ENCODE data around the gene TEX264.

The TEX264 gene

GRCh38 chr3:51675201-51675611 lies 4.2 kb downstream of the TEX264 start:
- ATAC-seq = peak; percentile 56 to 63

DNA sequence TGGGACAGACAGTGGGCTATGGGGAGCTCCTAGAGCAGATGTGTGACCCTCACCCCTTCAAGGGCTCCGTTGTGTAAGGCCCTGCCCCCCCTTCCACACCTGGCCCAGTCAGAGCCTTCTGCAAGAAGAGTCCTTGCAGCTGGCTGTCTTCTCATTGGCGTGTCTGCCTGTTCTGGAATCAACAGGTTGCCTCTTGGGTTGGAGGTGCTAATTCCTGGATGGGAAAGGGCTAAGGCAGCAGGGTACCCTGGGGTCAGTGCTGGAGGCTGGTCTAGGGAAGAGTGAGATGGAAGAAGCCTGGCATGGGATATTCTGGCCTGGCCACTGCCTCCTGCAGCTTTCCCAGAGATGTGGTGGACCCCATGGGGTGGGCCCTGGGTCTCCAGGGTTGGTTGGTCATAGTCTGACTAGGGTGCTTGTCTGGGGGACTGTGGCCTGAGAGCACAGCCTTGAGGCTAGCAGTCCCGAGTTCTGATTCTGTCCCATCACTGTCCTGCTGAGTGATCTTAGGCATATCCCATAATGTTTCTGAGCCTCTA lies 5.1 kb downstream of the TEX264 start:
- ATAC-seq = no peak

DNA sequence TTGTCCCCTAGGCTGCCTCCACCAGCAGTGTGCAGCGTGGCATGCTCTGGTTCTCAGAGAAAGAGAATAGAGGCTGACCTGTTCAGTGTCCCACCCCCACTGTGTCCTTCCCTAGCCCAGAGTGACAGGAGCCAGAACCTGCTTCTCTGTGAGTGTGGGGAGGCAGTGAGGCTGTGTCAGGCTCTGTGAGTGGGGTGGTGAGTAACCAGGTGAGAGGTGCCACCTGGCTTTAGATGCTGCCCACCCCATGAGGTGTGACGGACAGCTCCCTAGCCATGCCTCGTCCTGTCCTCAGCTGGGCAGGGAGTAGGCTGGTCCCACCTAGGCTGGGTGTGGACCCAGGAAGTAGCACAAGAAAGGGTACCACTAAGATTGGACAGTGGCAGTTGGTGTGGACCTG lies 6.3 kb downstream of the TEX264 start:
- ATAC-seq = no peak

DNA sequence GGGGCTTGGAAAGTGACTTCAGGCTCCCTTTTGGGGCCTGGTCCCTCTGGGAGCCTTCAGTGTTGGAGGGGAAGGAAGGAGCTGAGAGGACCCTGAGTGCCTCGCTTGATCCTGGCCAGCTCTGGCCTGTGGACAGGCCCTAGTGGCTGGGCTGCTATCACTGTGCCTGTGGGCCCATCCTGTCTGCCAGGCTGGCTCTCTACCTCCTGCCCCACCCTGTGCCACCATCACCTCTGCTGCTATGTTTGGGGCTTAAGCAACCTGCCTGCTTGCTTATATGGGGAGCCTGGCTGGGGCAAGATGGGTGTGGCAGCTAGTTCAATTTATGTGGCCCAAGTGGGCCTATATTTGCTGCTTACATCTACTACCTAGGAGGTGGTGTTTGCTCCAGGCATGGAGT lies 7.1 kb downstream of the TEX264 start:
- no peak for ATAC-seq

GRCh38 chr3:51678641-51679040 lies 7.6 kb downstream of the TEX264 start:
- ATAC-seq = no peak

- no peak for ATAC-seq
Observed at GRCh38 chr3:51679318-51679717, 8.3 kb downstream of the TEX264 start.

GRCh38 chr3:51679777-51680176 lies 8.7 kb downstream of the TEX264 start:
- ATAC-seq = no peak

DNA sequence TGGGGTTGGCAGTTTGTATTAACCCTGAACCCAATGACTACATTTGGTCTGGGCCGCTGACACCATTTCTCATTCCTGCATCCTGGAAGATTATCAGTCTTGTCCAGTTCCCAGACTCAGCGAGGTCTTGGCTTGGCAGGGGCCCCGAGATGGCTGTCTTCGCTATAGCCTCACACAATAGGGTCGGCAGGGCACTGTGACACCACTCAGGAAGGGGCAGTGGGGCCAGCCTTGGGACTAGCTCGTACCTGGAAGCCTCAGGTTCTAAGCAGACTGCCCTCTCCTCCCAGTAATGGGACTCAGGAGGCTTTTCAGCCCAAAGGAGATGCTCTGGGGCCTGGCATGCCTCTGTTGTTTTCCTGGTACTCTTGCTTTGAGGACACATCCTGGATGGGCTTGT lies 9.1 kb downstream of the TEX264 start:
- ATAC-seq = no peak

DNA sequence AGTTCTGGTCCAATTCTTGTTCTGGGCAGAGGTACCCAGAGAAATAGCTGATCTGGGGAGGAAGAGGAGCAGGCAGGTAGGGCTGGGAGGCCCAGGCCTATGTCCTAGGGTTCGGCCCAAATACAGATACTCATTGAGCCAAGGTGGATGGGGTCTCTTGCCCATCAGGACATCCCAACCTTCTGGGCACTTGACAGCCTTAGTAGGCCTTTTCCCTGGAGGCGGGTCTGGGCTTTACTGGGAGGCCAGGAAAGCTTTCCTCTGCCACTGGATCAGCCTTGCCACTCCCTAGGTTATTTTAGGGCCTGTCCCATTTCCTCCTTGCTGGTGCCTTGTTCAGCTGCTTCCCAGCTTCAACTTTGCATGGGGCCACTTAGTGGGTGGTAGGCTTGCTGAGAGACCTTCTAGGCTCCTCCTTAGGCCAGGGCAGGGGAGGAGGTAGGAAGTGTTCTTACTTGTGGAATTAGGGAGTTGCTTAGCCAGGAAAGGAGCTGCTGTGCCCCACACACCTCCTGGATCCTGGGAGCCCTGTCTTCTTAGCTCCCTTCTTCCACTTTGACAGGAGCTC lies 9.7 kb downstream of the TEX264 start:
- ATAC-seq = no peak

DNA sequence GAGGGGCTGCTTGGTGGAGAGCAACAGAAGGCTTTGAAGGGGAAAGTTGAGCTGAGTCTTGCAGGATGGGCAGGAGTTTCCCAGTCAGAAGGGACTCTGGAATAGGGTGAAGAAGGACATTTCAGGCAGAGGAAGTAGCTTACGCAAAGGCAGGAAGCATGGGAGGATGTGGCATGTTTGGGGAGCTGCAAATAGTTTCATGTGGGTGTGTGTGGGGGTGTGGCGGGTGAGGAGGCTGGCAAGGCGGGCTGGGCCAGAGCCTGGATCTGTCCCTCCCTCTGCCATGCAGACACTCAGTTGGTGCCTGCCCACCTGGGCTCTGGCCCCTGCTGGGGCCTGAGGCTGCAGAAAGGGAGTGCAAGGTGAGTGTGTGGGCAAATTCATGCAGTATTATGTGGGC lies 10.4 kb downstream of the TEX264 start:
- ATAC-seq = no peak

GRCh38 chr3:51682079-51682478 lies 11.0 kb downstream of the TEX264 start:
- peak; percentile 75 to 77 for ATAC-seq

DNA sequence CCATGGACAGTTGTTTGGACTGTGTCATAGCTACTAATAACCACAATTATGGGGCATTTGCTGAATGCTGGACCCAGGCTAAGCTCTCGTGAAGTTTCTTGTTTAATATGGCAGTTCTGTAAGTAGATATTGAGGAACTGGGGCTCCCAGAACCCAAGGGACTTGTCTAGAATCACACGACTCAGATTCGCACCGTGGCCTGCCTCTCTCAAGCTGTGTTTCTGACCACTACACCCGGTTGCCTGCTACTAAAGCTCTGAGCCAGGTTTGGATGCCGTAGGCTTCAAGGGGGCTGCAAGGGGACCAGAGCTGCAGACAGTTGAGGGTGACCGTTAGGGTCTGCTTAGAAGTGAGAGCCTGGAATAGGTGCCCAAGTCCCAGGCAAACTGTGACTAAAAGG lies 11.5 kb downstream of the TEX264 start:
- no peak for ATAC-seq

DNA sequence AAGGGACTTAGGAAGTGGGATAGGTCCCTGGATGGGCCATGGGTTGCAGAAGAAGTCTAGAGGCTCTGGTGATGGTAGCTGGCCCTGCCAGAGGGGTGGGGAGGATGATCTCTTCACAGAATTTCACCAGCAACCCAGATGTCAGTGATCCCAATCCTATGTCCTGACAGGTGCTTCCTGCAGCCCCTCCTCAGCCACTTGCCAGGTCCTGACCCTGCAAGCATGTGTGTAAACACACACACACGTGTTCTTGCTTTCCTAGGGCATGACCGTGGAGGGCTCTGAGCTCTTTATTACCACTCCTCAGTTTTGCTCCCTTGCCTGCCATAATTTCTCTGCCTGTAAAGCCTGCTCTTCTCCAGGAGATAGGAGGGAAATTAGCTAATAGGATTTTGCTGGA lies 12.5 kb downstream of the TEX264 start:
- no peak for ATAC-seq

DNA sequence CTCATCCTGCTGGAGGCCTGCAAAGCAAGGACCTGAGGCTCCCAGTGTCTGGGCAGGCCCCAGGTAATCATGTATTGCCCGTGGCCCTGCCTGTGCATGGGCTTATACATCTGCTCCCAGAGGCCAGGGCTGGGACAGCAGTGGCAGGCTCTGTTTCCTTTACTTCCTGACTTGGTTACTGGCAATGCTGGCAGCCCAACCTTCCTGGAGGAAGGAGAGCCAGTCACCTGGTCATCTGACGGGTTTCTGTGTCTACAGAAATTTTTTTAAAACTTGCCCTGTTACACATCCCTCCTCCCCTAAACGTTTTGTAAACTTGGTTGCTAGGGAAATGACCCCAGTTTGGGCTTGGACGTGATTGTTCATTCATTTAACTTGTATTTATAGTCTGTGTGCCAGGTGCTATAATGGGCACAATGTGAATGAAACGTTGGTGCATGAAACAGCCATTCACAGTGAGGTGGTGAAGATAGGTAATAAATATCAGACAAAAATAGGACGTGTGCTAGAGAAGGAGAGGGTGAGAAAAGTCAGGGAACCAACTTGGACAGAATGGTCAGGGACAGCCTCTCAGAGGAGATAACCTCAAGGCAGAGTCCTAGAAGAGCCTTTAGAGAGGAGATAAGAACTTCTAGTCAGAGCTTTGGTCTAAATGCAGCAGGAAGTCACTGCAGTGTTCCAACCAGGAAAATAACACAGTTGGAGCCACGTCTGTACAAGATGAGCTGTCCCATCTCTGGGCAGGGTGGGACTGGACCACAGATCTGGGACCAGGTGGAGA lies 14.1 kb downstream of the TEX264 start:
- no peak for ATAC-seq

GRCh38 chr3:51686056-51686455 lies 15.0 kb downstream of the TEX264 start:
- no peak for ATAC-seq

DNA sequence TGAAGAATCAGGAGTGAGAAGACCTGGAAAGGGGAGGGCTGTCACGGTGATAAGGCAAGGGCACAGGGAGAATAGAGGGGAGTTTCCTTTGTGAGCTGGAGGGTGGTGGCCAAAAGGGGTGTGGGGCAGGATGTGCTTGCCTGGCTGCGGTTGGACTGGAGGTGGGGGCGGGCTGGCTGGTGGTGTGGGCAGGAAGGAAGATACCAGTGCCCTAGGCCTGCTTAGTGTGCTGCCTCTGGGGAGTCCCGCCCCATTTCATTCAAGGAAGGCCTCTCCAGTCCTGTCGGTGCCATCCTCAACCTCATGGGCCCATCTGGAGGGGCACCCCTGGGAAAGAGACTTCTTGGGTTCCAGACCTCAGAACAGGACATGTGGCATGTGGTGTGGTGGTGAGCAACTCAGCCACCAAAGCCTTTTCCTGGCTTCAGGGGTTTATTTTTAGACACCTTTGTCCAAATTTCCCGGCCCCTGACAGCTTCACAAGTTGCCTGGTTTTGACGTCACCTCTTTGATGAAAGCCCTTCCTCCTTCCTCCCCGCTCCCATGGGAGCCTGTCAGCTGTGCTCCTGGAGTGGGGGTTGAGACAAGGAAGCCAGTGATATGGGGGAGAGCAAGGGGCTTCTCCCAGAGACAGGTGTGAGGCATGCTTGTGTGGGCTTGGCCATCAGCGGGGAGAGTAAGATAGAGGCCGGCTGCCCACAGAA lies 15.6 kb downstream of the TEX264 start:
- ATAC-seq = peak; percentile 91

GRCh38 chr3:51687431-51688205 lies 16.6 kb downstream of the TEX264 start:
- no peak for ATAC-seq

GRCh38 chr3:51688206-51688600 lies 17.2 kb downstream of the TEX264 start:
- no peak for ATAC-seq

GRCh38 chr3:51691021-51691420 lies 20.0 kb downstream of the TEX264 start:
- no peak for ATAC-seq

DNA sequence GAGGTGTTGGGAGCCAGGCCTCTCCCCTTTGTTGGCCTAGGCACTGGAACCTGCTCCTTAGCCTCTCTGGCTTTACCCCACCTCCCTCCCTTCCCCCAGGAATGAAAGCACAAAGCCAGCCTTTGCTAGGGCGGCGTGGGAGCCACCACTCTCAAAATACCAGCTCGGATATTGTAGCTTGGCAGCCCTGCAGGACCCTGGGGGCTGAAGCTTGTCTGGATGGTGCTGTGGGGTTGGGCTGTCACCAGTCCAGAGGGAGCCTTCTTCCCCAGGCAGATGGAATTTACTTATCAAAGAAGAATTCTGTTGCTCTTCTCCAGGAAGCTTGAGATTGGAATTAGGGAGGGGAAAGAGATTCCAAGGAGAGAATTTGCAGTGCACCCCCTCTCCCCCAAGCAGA lies 20.9 kb downstream of the TEX264 start:
- ATAC-seq = no peak

GRCh38 chr3:51692980-51693395 lies 21.9 kb downstream of the TEX264 start:
- no peak for ATAC-seq

GRCh38 chr3:51696954-51697353 lies 25.9 kb downstream of the TEX264 start:
- ATAC-seq = no peak

GRCh38 chr3:51698209-51698608 lies 27.2 kb downstream of the TEX264 start:
- no peak for ATAC-seq
